SK-N-SH (cell line): ENCODE measurements around the gene ATP2A2.

Source experiments
- FOXJ3 ChIP-seq: sonication (generic); formaldehyde crosslinking; IDR thresholded peaks from 2 replicates; pipeline ENCODE4 v1.5.1; 2020; ENCODE audit warnings: mild to moderate bottlenecking, missing genetic modification reagents
- JUND ChIP-seq: IDR thresholded peaks from 2 replicates; pipeline ENCODE4 v1.4.0; 2012
- NRF1 ChIP-seq: IDR thresholded peaks from 2 replicates; pipeline ENCODE4 v1.6.1; 2012; ENCODE audit warnings: low read depth, mild to moderate bottlenecking, low read length
- POLR2AphosphoS5 ChIP-seq: IDR thresholded peaks from 2 replicates; pipeline ENCODE4 v1.6.1; 2012; ENCODE audit warnings: low read depth, low read length
- RCOR1 ChIP-seq: fragments of 150-350 bp; IDR thresholded peaks from 2 replicates; pipeline ENCODE4 v1.6.1; 2017; ENCODE audit warnings: antibody characterized with exemption, low read length

DNA sequence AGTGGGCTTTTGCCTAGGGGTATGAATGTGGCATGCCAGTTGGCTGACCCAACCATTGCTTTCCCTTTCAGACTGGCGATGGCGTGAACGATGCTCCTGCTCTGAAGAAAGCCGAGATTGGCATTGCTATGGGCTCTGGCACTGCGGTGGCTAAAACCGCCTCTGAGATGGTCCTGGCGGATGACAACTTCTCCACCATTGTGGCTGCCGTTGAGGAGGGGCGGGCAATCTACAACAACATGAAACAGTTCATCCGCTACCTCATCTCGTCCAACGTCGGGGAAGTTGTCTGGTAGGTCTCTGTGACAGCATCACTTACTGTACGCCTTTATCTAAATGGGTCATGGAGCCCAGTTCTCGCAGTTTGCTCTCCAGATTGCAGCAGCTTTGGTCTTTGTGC lies 61.1 kb downstream of the ATP2A2 start:
- TF ChIP-seq FOXJ3 (CRISPR knock-in tag) = no peak
- no peak for TF ChIP-seq NRF1
- TF ChIP-seq RCOR1 = no peak
- TF ChIP-seq POLR2AphosphoS5 = no peak
- TF ChIP-seq JUND = no peak
